Gastrocnemius medialis (tissue), 4 donors: ENCODE measurements around the gene DNAH3. TPM values are rescaled to one million over a fixed set of nuclear protein-coding genes. Genes with fewer than 3 reads are reported as not detected.

Experiments used
- ATAC-seq, 2 donors: fragments of 150-250 bp; one replicate each; pipeline ENCODE4 v1.9.1; 2016
- DNase-seq, 2 donors: peaks; one replicate each; pipeline ENCODE4 v3.0.0-alpha.2; 2019
- H3K27ac ChIP-seq, 4 donors: fragments of 200-600 bp; sonication (generic); 1 replicate in 1 of 4; 2 replicates in 3 of 4; pipeline ENCODE4 v1.5.1; 2016 to 2018; ENCODE audit warnings: mild to moderate bottlenecking in 2 of 4, moderate library complexity in 1 of 4
- H3K27me3 ChIP-seq, 3 donors: fragments of 200-600 bp; sonication (generic) in 2 of 3; 1 replicate in 1 of 3; 2 replicates in 2 of 3; pipeline versions ENCODE4 v1.5.1 to v1.6.0; 2016 to 2019; ENCODE audit warnings: mild to moderate bottlenecking in 1 of 3, moderate library complexity in 1 of 3
- H3K36me3 ChIP-seq, 2 donors: fragments of 200-600 bp; sonication (generic) in 1 of 2; one replicate each; pipeline ENCODE4 v1.5.1; 2017 to 2018
- H3K4me1 ChIP-seq, 2 donors: fragments of 200-600 bp; sonication (generic) in 1 of 2; one replicate each; pipeline ENCODE4 v1.5.1; 2016 to 2017; ENCODE audit warnings: mild to moderate bottlenecking in 2 of 2
- H3K4me3 ChIP-seq, 4 donors: fragments of 200-600 bp; sonication (generic) in 3 of 4; 1 replicate in 1 of 4; 2 replicates in 3 of 4; pipeline ENCODE4 v1.5.1; 2016 to 2019; ENCODE audit warnings: mild to moderate bottlenecking in 2 of 4
- H3K9me3 ChIP-seq, 3 donors: fragments of 200-600 bp; sonication (generic) in 2 of 3; 1 replicate in 1 of 3; 2 replicates in 2 of 3; pipeline ENCODE4 v1.5.1; 2016 to 2019
- POLR2A ChIP-seq, 2 donors: fragments of 450-650 bp; IDR thresholded peaks; one replicate each; pipeline ENCODE4 v1.6.1; 2017; ENCODE audit warnings: antibody characterized with exemption in 2 of 2, mild to moderate bottlenecking in 2 of 2, moderate library complexity in 2 of 2
- in situ Hi-C, 4 donors: fragments of 200-750 bp; cut with MboI; loops; one replicate each; pipeline versions ENCODE4 v1.15.0 to v1.8.0; 2017; ENCODE audit warnings: low sequenced_read_pairs in 4 of 4
- intact Hi-C: fragments of 100-400 bp; cut with DNase I; formaldehyde crosslinking; loops from one replicate; pipeline ENCODE4 v1.15.1; 2023; ENCODE audit warnings: low total_unique reads
- total RNA-seq, 4 donors: library from RNA; depleted of rRNA; stranded (reverse); fragments of >200 nt; gene quantifications; one replicate each; pipeline versions ENCODE4 v1.1.0 to v1.2.3, GENCODE V29; 2016
- TF ChIP-seq, protein P1 (sequence below), 5 experiments: fragments of 450-650 bp in 3 of 5; fragments of 200-600 bp in 2 of 5; sonication (generic) in 2 of 5; IDR thresholded peaks in 4 of 5; conservative IDR thresholded peaks in 1 of 5; 1 replicate in 4 of 5; 2 replicates in 1 of 5; pipeline ENCODE4 v1.5.1; 2016 to 2019; ENCODE audit warnings: antibody characterized with exemption in 5 of 5, mild to moderate bottlenecking in 3 of 5, moderate library complexity in 3 of 5

The DNAH3 gene
- total RNA-seq, 4 donors from 2014 or later, result 0.02 to 0.47 (median 0.21) TPM

DNA sequence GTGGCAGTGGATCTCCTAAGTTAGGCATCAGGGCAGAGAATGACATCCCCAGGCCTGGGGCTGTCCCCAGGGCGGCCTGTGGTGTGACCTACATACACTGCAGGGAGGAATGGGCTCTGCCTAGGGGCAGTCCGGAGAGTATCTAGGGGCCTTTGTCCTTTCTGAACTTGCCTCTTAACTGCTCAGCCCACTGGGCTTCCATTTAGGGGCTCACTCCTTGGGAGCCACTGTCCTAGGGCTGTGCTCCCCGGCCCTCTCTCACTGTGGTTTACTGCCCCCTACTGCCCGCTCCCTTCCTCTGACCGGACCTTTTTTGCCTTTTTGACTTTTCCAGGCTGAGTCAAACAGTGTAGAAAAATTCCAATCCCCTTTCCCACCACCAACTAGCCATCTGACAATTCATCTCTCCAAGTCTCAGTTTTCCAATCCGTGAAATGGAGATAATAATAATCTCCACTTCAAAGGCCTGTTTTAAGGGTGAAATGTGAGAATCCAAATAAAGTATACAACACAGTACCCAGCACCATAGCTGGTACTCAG is 66.8 kb downstream of the DNAH3 start:
- DNase-seq, result peak; percentile 20 to 33
- H3K4me1 ChIP-seq, result no peaks in the 10 kb centered on the region
- H3K9me3 ChIP-seq, result no peaks in the 10 kb centered on the region
- H3K27me3 ChIP-seq, result no peaks in the 10 kb centered on the region
- intact Hi-C loops, result loop anchor here (1.0 to 2.0 kb wide), 2 partner anchors 233 to 283 kb away; no protein-coding TSS in a partner anchor
- H3K36me3 ChIP-seq, result no peaks in the 10 kb centered on the region
- H3K27ac ChIP-seq, result no peak overlapping the region
- in situ Hi-C loops, result loop anchor here in 3 of 4 donors (5.0 to 10.0 kb wide), 3 partner anchors 226 to 231 kb away; no protein-coding TSS in a partner anchor
- no peak overlapping the region for H3K4me3 ChIP-seq
- TF ChIP-seq, protein P1, sequence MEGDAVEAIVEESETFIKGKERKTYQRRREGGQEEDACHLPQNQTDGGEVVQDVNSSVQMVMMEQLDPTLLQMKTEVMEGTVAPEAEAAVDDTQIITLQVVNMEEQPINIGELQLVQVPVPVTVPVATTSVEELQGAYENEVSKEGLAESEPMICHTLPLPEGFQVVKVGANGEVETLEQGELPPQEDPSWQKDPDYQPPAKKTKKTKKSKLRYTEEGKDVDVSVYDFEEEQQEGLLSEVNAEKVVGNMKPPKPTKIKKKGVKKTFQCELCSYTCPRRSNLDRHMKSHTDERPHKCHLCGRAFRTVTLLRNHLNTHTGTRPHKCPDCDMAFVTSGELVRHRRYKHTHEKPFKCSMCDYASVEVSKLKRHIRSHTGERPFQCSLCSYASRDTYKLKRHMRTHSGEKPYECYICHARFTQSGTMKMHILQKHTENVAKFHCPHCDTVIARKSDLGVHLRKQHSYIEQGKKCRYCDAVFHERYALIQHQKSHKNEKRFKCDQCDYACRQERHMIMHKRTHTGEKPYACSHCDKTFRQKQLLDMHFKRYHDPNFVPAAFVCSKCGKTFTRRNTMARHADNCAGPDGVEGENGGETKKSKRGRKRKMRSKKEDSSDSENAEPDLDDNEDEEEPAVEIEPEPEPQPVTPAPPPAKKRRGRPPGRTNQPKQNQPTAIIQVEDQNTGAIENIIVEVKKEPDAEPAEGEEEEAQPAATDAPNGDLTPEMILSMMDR (IDR thresholded peaks at IDR 0.05 in 4 of 5, conservative IDR thresholded peaks at IDR 0.05 in 1 of 5), result peak; percentile 51 to 75 (median 74)
- TF ChIP-seq POLR2A (IDR thresholded peaks at IDR 0.05), result no peak
- peak; percentile 74 to 77 for ATAC-seq

DNA sequence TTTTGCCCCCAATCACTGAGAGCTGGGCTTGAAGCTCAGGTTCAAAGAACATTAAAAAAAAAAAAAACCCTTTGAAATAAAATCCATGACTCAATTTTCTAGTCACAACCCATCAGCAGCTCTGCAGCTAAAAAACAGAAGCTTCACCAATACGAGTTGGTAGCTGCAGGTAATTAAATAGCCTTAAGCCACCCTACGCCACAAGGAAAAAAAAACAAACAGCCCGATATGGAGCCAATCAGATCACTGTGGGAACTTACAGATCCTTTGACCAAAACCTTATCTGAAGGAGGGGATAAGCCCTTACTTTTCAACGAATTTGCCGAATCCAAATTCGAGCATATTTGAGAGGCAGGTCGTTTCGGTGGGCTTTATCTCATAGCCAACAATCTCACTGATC is 69.3 kb downstream of the DNAH3 start:
- Histone ChIP-seq H3K4me3 (no peak overlapping the region), H3K9me3 (no peaks in the 10 kb centered on the region), H3K27me3 (no peaks in the 10 kb centered on the region), H3K27ac (no peak overlapping the region), H3K36me3 (no peaks in the 10 kb centered on the region), H3K4me1 (no peaks in the 10 kb centered on the region)
- in situ Hi-C loops, result loop anchor here in 3 of 4 donors (5.0 to 10.0 kb wide), 3 partner anchors 224 to 229 kb away; no protein-coding TSS in a partner anchor
- intact Hi-C loops, result no loop called here
- no peak for ATAC-seq
- no peak for DNase-seq
- TF ChIP-seq, protein P1 (IDR thresholded peaks at IDR 0.05 in 4 of 5, conservative IDR thresholded peaks at IDR 0.05 in 1 of 5), result no peak
- TF ChIP-seq POLR2A (IDR thresholded peaks at IDR 0.05), result no peak

DNA sequence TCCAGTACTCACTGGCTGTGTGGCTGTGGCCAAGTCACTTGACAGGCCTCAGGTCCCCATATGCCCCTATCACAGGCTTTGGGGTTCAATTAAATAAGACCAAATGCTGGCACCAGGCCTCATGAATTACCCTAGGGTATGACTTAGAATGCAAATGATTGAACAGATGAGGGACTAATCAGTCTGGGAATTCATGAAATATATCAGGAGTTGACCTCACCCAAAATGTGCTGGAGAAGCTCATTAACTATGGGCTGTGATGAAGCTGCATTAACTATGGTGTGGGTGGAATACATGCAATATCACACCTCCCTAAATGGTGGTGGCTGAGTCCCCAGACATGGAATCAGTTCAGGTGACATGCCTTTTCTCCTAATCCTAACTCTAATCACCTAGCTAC is 72.1 kb downstream of the DNAH3 start:
- in situ Hi-C loops (no loop called here), intact Hi-C loops (loop anchor here (5.0 kb wide), 1 partner anchor 161 kb away; no protein-coding TSS in a partner anchor)
- H3K27ac ChIP-seq, result no peak overlapping the region
- no peak overlapping the region for H3K4me3 ChIP-seq
- no peak for ATAC-seq
- H3K4me1 ChIP-seq, result no peaks in the 10 kb centered on the region
- DNase-seq, result no peak
- H3K27me3 ChIP-seq, result no peaks in the 10 kb centered on the region
- H3K36me3 ChIP-seq, result no peaks in the 10 kb centered on the region
- no peaks in the 10 kb centered on the region for H3K9me3 ChIP-seq
- TF ChIP-seq, protein P1 (IDR thresholded peaks at IDR 0.05 in 4 of 5, conservative IDR thresholded peaks at IDR 0.05 in 1 of 5), result no peak
- TF ChIP-seq POLR2A (IDR thresholded peaks at IDR 0.05), result no peak

DNA sequence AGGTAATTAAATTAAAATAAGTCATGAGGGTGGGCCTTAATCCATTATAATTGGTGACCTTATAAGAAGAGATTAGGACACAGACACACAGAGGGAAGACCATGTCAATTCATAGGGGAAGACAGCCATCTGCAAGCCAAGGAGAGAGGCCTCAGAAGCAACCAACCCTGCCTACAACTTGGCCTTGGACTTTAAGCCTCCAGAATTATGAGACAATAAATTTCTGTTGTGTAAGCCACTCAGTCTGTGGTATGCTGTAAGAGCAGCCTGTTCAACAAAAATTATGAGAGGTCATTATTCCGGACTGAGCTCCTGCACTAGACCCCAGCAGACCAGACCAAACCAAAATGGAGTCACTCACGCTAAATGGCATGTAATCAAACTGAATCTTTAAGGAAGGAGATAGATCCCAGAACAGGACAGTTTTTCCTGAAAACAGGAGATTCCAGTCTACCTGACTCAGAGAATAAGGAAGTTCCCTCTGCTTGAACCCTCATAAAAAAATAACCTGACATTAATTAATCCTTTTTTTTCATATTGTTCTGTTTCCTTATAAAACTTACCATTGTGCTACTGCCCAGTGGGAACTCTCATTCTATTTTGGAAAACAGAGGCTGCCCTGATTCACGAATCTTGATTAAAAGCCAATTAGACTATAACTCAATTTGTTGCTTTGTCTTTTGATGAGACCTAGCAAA is 74.3 kb downstream of the DNAH3 start:
- no peak for TF ChIP-seq POLR2A (IDR thresholded peaks at IDR 0.05)
- TF ChIP-seq, protein P1 (IDR thresholded peaks at IDR 0.05 in 4 of 5, conservative IDR thresholded peaks at IDR 0.05 in 1 of 5), result no peak
- intact Hi-C loops (loop anchor here (5.0 kb wide), 1 partner anchor 159 kb away; no protein-coding TSS in a partner anchor), in situ Hi-C loops (no loop called here)
- no peak for ATAC-seq
- H3K36me3 ChIP-seq, result no peaks in the 10 kb centered on the region
- no peaks in the 10 kb centered on the region for H3K4me1 ChIP-seq
- no peak for DNase-seq
- H3K9me3 ChIP-seq, result no peaks in the 10 kb centered on the region
- no peak overlapping the region for H3K4me3 ChIP-seq
- H3K27ac ChIP-seq, result no peak overlapping the region
- H3K27me3 ChIP-seq, result no peaks in the 10 kb centered on the region
